ENCODE results near the gene THAP2. TPM values are rescaled to one million over a fixed set of nuclear protein-coding genes. Genes with fewer than 3 reads are reported as not detected.

THAP2 gene
- total RNA-seq, result 34.4 TPM

GRCh38 chr12:71663561-71664410 lies at the start of gene THAP2, which contains the start of gene ZFC3H1:
Gene THAP2 (plus strand): TSS chr12:71664301. CDS start chr12:71664510, 209 bp downstream.
Gene ZFC3H1 (minus strand): TSS chr12:71663848. CDS start chr12:71663610, 238 bp downstream.

GRCh38 chr12:71685914-71686657 lies 22.0 kb downstream of the THAP2 start, which contains the start of gene TMEM19:
Gene TMEM19 (plus strand): TSS chr12:71686082. CDS start chr12:71686681, 599 bp downstream.

Small RNA genes within 50 kb of the gene (small RNA-seq; reads per million reads assigned to genes)
- not detected for gene RF00560 (ENCODE audit: low replicate concordance)

Other genes with a start within 250 kb of the THAP2 start
- gene LGR5, start 224.5 kb upstream of the THAP2 start, total RNA-seq, result 0.31 TPM
- 99.2 TPM for gene ZFC3H1, start 453 bp upstream of the THAP2 start, total RNA-seq
- 47.9 TPM for gene TMEM19, start 21.8 kb downstream of the THAP2 start, total RNA-seq
- 15.7 TPM for gene RAB21, start 90.6 kb downstream of the THAP2 start, total RNA-seq
- gene TBC1D15, start 175.5 kb downstream of the THAP2 start, total RNA-seq, result 48.2 TPM

Data from parietal lobe (tissue), 2 donors.